NB4 (cell line): ENCODE measurements around the gene BANP.
"Not testable (repeated sequence)": the region's sequence is repeated elsewhere in the genome, so short reads cannot be mapped to it uniquely, and the experiment has no call there.

Experiments used
- MYC ChIP-seq: IDR thresholded peaks from 2 replicates; pipeline ENCODE4 v1.6.1; 2011; ENCODE audit warnings: low read depth, low read length
- POLR2A ChIP-seq: IDR thresholded peaks from 2 replicates; pipeline ENCODE4 v1.6.1; 2011; ENCODE audit warnings: mild to moderate bottlenecking; ENCODE audit not compliant: insufficient read length; ENCODE audit errors: extremely low read depth
- TF ChIP-seq, protein P1 (sequence below): IDR thresholded peaks from one replicate; pipeline ENCODE4 v1.5.1; 2012; ENCODE audit warnings: low read depth, low read length
- TF ChIP-seq, protein P2 (sequence below): IDR thresholded peaks from 2 replicates; pipeline ENCODE4 v1.6.1; 2011; ENCODE audit warnings: low read depth, low read length

DNA sequence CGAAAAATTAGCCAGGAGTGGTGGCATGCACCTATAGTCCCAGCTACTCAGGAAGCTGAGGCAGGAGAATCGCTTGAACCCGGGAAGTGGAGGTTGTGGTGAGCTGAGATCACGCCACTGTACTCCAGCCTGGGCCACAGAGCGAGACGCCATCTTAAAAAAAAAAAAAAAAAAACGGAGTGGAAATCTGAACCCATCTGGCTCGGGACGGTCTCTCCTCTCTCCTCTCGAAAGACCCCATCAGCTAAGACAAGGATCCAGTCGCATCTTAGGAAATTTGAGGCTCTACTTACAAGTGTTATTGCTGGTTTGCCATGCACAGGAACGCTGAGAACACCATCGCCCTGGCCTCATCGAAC lies 15.2 kb upstream of the BANP start:
- TF ChIP-seq, protein P1, sequence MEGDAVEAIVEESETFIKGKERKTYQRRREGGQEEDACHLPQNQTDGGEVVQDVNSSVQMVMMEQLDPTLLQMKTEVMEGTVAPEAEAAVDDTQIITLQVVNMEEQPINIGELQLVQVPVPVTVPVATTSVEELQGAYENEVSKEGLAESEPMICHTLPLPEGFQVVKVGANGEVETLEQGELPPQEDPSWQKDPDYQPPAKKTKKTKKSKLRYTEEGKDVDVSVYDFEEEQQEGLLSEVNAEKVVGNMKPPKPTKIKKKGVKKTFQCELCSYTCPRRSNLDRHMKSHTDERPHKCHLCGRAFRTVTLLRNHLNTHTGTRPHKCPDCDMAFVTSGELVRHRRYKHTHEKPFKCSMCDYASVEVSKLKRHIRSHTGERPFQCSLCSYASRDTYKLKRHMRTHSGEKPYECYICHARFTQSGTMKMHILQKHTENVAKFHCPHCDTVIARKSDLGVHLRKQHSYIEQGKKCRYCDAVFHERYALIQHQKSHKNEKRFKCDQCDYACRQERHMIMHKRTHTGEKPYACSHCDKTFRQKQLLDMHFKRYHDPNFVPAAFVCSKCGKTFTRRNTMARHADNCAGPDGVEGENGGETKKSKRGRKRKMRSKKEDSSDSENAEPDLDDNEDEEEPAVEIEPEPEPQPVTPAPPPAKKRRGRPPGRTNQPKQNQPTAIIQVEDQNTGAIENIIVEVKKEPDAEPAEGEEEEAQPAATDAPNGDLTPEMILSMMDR, result not testable (repeated sequence)
- TF ChIP-seq, protein P2, sequence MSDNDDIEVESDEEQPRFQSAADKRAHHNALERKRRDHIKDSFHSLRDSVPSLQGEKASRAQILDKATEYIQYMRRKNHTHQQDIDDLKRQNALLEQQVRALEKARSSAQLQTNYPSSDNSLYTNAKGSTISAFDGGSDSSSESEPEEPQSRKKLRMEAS, result not testable (repeated sequence)
- TF ChIP-seq POLR2A, MYC: not testable (repeated sequence)
